Measurements from ENCODE around the gene MBTPS1. TPM values are rescaled to one million over a fixed set of nuclear protein-coding genes. Genes with fewer than 3 reads are reported as not detected.

Gene MBTPS1
- total and polyA plus RNA-seq, 4 donors: 45.5 to 130 (median 68.0) TPM

- Histone ChIP-seq H3K27ac (ENCODE audit: low read depth in 1 of 2, low read length in 1 of 2) (peak overlapping the region; percentile 15 to 60), H3K4me3 (no peak overlapping the region), H3K9ac (ENCODE audit: insufficient read depth in 1 of 2, low read length in 2 of 2) (peak overlapping the region in 1 of 2 donors; percentile 64), H3K4me1 (ENCODE audit: control insufficient read depth in 5 of 5, insufficient read depth in 5 of 5, low read length in 5 of 5) (peaks cover 0 to 25% (median 6%) of the 10 kb centered on the region in 5 donors), H3K36me3 (ENCODE audit: control insufficient read depth in 4 of 4, insufficient read depth in 4 of 4, low read length in 4 of 4) (no peaks in the 10 kb centered on the region), H3K9me3 (ENCODE audit: control insufficient read depth in 4 of 4, insufficient read depth in 3 of 4, low read length in 3 of 4) (no peaks in the 10 kb centered on the region), H3K27me3 (ENCODE audit: control insufficient read depth in 3 of 3, insufficient read depth in 3 of 3, low read length in 2 of 3) (no peaks in the 10 kb centered on the region)
- DNase-seq (peak; percentile 64 to 84 (median 71)), ATAC-seq (ENCODE audit: insufficient read depth, low FRiP score) (peak; percentile 80)
- no peak for TF ChIP-seq CTCF (IDR thresholded peaks at IDR 0.05; ENCODE audit: control extremely low read depth, extremely low read depth)
- 63 to 82% methylated on average over 14 of the region's 14 CpGs for WGBS, 2 donors
Observed at GRCh38 chr16:84138824-84139627, 22.3 kb upstream of the MBTPS1 start.

DNA sequence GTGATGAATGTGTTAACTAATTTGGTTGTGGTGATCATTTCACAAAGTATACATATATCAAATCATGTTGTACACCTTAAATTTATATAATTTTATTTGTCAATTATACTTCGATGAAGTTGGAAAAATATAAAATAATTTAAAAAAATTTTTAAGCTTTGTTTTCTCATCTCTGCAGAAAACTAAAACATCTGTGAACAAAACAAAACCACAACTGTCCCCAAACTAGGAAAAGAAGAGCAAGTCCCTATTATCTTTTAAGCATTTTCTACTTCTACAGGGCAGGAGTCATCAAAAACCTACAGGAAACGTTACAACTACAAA is 21.7 kb upstream of the MBTPS1 start:
- DNase-seq: no peak
- Histone ChIP-seq H3K27me3 (ENCODE audit: control insufficient read depth in 3 of 3, insufficient read depth in 3 of 3, low read length in 2 of 3) (no peaks in the 10 kb centered on the region), H3K36me3 (ENCODE audit: control insufficient read depth in 4 of 4, insufficient read depth in 4 of 4, low read length in 4 of 4) (no peaks in the 10 kb centered on the region), H3K4me1 (ENCODE audit: control insufficient read depth in 5 of 5, insufficient read depth in 5 of 5, low read length in 5 of 5) (peaks cover 0 to 21% (median 2%) of the 10 kb centered on the region in 5 donors), H3K27ac (ENCODE audit: low read depth in 1 of 2, low read length in 1 of 2) (peak overlapping the region in 1 of 2 donors; percentile 60), H3K9ac (ENCODE audit: insufficient read depth in 1 of 2, low read length in 2 of 2) (no peak overlapping the region), H3K9me3 (ENCODE audit: control insufficient read depth in 4 of 4, insufficient read depth in 3 of 4, low read length in 3 of 4) (no peaks in the 10 kb centered on the region), H3K4me3 (no peak overlapping the region)
- no peak for TF ChIP-seq CTCF (IDR thresholded peaks at IDR 0.05; ENCODE audit: control extremely low read depth, extremely low read depth)
- ATAC-seq (ENCODE audit: insufficient read depth, low FRiP score): no peak
- 54 to 71% methylated on average over 2 of the region's 2 CpGs for WGBS, 2 donors

- WGBS, 2 donors: 93 to 96% methylated on average over 7 of the region's 7 CpGs
- H3K4me1 ChIP-seq (ENCODE audit: control insufficient read depth in 5 of 5, insufficient read depth in 5 of 5, low read length in 5 of 5): peaks cover 0 to 19% (median 2%) of the 10 kb centered on the region in 5 donors
- ATAC-seq (ENCODE audit: insufficient read depth, low FRiP score) (no peak), DNase-seq (no peak)
- no peak overlapping the region for H3K9ac ChIP-seq (ENCODE audit: insufficient read depth in 1 of 2, low read length in 2 of 2)
- H3K27me3 ChIP-seq (ENCODE audit: control insufficient read depth in 3 of 3, insufficient read depth in 3 of 3, low read length in 2 of 3): no peaks in the 10 kb centered on the region
- no peaks in the 10 kb centered on the region for H3K9me3 ChIP-seq (ENCODE audit: control insufficient read depth in 4 of 4, insufficient read depth in 3 of 4, low read length in 3 of 4)
- H3K36me3 ChIP-seq (ENCODE audit: control insufficient read depth in 4 of 4, insufficient read depth in 4 of 4, low read length in 4 of 4): no peaks in the 10 kb centered on the region
- TF ChIP-seq CTCF (IDR thresholded peaks at IDR 0.05; ENCODE audit: control extremely low read depth, extremely low read depth): no peak
- H3K4me3 ChIP-seq: no peak overlapping the region
- no peak overlapping the region for H3K27ac ChIP-seq (ENCODE audit: low read depth in 1 of 2, low read length in 1 of 2)
Observed at GRCh38 chr16:84137769-84138357, 21.1 kb upstream of the MBTPS1 start.

All from lung (tissue), 12 donors.